Ishikawa (cell line): Measurements from ENCODE around the gene RAD51C.

Source experiments
- CEBPB ChIP-seq: IDR thresholded peaks from 2 replicates; pipeline ENCODE4 v1.6.1; 2012
- CREB1 ChIP-seq: IDR thresholded peaks from 2 replicates; pipeline ENCODE4 v1.6.1; 2012; ENCODE audit warnings: low read depth
- EGR1 ChIP-seq: IDR thresholded peaks from 2 replicates; pipeline ENCODE4 v1.6.1; 2012
- EP300 ChIP-seq: IDR thresholded peaks from 2 replicates; pipeline ENCODE4 v1.6.1; 2012; ENCODE audit warnings: borderline replicate concordance
- FOXM1 ChIP-seq: IDR thresholded peaks from 2 replicates; pipeline ENCODE4 v1.6.1; 2012; ENCODE audit warnings: low read depth, borderline replicate concordance
- NFIC ChIP-seq: IDR thresholded peaks from 2 replicates; pipeline ENCODE4 v1.6.1; 2012
- RAD21 ChIP-seq: IDR thresholded peaks from 2 replicates; pipeline ENCODE4 v1.6.1; 2012; ENCODE audit warnings: low read depth
- REST ChIP-seq: IDR thresholded peaks from 2 replicates; pipeline ENCODE4 v1.6.1; 2012; ENCODE audit warnings: low read depth, mild to moderate bottlenecking
- TAF1 ChIP-seq: IDR thresholded peaks from 2 replicates; pipeline ENCODE4 v1.6.1; 2012; ENCODE audit warnings: low read depth, mild to moderate bottlenecking
- TCF12 ChIP-seq: IDR thresholded peaks from 2 replicates; pipeline ENCODE4 v1.6.1; 2012; ENCODE audit warnings: low read depth
- TEAD4 ChIP-seq: IDR thresholded peaks from 2 replicates; pipeline ENCODE4 v1.6.1; 2012
- USF1 ChIP-seq: IDR thresholded peaks from 2 replicates; pipeline ENCODE4 v1.6.1; 2012
- YY1 ChIP-seq: IDR thresholded peaks from 2 replicates; pipeline ENCODE4 v1.6.1; 2012; ENCODE audit warnings: low read depth
- ZBTB7A ChIP-seq: IDR thresholded peaks from 2 replicates; pipeline ENCODE4 v1.6.1; 2012; ENCODE audit warnings: low read depth
- TF ChIP-seq, protein P1 (sequence below): IDR thresholded peaks from 2 replicates; pipeline ENCODE4 v1.6.1; 2012

The RAD51C gene

GRCh38 chr17:58758890-58759289 lies 66.5 kb downstream of the RAD51C start:
- no peak for TF ChIP-seq NFIC
- TF ChIP-seq RAD21, result no peak
- no peak for TF ChIP-seq USF1
- no peak for TF ChIP-seq YY1
- TF ChIP-seq, protein P1, sequence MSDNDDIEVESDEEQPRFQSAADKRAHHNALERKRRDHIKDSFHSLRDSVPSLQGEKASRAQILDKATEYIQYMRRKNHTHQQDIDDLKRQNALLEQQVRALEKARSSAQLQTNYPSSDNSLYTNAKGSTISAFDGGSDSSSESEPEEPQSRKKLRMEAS, result no peak
- no peak for TF ChIP-seq TEAD4
- no peak for TF ChIP-seq ZBTB7A
- TF ChIP-seq FOXM1, result no peak
- no peak for TF ChIP-seq REST

DNA sequence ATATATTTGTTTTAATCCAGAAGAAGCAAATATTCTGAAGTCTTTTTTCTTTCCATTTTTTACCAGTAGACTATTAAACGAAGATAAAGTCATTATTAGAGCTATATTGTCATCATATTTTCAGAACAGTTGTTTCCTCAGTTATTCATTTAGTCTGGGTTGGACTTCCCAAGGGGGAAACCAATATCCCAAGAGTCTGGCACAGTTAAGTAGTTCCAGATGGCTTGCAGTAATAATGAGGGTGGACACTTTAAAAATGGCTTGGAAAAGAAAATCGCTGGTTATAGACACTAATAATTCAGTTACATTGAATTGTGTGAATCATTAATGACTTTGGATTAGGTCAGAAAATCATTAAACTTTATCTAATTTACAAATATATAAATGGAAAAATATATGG lies 67.1 kb downstream of the RAD51C start:
- TF ChIP-seq FOXM1, result no peak
- no peak for TF ChIP-seq CREB1
- no peak for TF ChIP-seq CEBPB
- TF ChIP-seq TEAD4, result no peak
- TF ChIP-seq EP300, result no peak
- TF ChIP-seq EGR1, result no peak
- no peak for TF ChIP-seq TCF12
- no peak for TF ChIP-seq REST
- TF ChIP-seq RAD21, result no peak
- TF ChIP-seq USF1, result no peak
- TF ChIP-seq ZBTB7A, result no peak
- TF ChIP-seq NFIC, result no peak
- TF ChIP-seq, protein P1, result no peak

- no peak for TF ChIP-seq REST
- TF ChIP-seq CREB1, result no peak
- no peak for TF ChIP-seq TCF12
- no peak for TF ChIP-seq FOXM1
- no peak for TF ChIP-seq USF1
- no peak for TF ChIP-seq CEBPB
- no peak for TF ChIP-seq TEAD4
These were observed 67.8 kb downstream of the RAD51C start for GRCh38 chr17:58760248-58760647.

DNA sequence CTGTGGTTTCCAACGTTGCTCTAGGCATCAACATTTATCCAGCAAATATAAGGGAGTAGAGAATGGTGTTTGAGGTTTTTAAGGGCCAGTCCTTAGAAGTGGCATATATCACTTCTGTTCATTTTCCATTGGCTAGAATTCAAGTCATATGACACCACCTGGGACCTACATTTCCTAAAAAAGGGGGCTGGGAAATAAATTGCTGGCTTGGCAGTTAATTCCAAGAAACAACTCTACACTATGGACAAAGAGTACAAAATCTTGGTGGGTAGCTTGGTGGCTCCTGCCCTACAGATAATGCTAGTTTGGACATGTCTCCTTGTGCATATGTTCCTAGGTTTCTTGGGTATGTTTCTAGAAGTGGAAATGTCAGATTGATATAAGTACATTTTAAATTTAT lies 70.9 kb downstream of the RAD51C start:
- TF ChIP-seq CEBPB (no peak), YY1 (no peak), CREB1 (no peak), NFIC (no peak)

GRCh38 chr17:58764373-58764772 lies 72.0 kb downstream of the RAD51C start:
- TF ChIP-seq FOXM1 (no peak), TAF1 (no peak), TCF12 (no peak), NFIC (no peak)
